Measurements from ENCODE around the gene THAP8.

- TF ChIP-seq CTCF (IDR thresholded peaks at IDR 0.05) = no peak
- no peak for TF ChIP-seq POLR2A (IDR thresholded peaks at IDR 0.05)
Observed at GRCh38 chr19:36049080-36049698, 4.9 kb downstream of the THAP8 start.
